Stimulated activated CD8-positive, alpha-beta memory T cell treated with anti-CD3 and anti-CD28 coated beads, Interleukin-4, amount 100 ng/mL, for 24 hours (primary cell): ENCODE data around the gene TSPY3.
"Not testable (repeated sequence)": the region's sequence is repeated elsewhere in the genome, so short reads cannot be mapped to it uniquely, and the experiment has no call there.

ENCODE experiments used
- DNase-seq: peaks from one replicate; pipeline ENCODE4 v3.0.0-alpha.2; 2020; ENCODE audit warnings: low read depth

The TSPY3 gene

GRCh38 chrY:9398121-9398520 is at the start of gene TSPY3:
Gene TSPY3 (plus strand): TSS chrY:9398421. CDS start chrY:9398467, 46 bp downstream.
- DNase-seq = not testable (repeated sequence)

GRCh38 chrY:9357497-9357896 is 40.7 kb upstream of the TSPY3 start, which contains the start of gene TSPY8:
Gene TSPY8 (plus strand): TSS chrY:9357797. CDS start chrY:9357843, 46 bp downstream.
- not testable (repeated sequence) for DNase-seq

- DNase-seq = not testable (repeated sequence)
Measured at GRCh38 chrY:9396527-9396926, 1.7 kb upstream of the TSPY3 start.
